HG03060 (cell line): ENCODE data around the gene LRP11.
"Not testable (repeated sequence)": the region's sequence is repeated elsewhere in the genome, so short reads cannot be mapped to it uniquely, and the experiment has no call there.

Source experiments
- ATAC-seq: cut with Tn5 transposase; IDR thresholded peaks from one replicate; pipeline ENCODE4 v1.9.1; 2021; ENCODE audit warnings: low read depth, moderate number of reproducible peaks; ENCODE audit not compliant: unreplicated experiment

LRP11 gene

DNA sequence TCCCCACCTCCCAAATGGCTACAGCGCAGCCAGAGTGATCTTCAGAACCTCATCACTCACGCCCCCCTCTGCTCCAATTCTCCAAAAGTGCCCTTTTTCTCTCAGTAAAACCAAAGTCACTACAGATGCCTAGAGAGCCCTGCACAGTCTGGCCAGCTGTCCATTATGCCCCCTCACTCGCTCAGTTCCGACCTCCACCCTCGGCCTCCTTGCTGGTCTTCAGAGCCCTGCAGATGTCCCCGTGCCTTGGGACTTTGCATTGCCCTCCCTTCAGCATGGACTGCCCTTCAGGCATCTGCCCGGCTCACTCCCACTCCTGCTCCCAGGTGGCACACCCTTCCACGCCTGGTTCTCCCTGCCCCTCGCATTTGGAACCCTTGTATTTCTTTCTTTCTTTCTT, 34.8 kb upstream of the LRP11 start:
- no peak for ATAC-seq

GRCh38 chr6:149897855-149898744, 33.9 kb upstream of the LRP11 start, which contains the start of gene RAET1E:
RAET1E (minus strand) TSS chr6:149898113; CDS start chr6:149890901, 7,212 bp downstream.
- ATAC-seq = no peak

- ATAC-seq = no peak
Measured at GRCh38 chr6:149897015-149897697, 33.0 kb upstream of the LRP11 start.

- ATAC-seq = no peak
Measured at GRCh38 chr6:149896491-149896890, 32.3 kb upstream of the LRP11 start.

- no peak for ATAC-seq
Measured at GRCh38 chr6:149895833-149896271, 31.7 kb upstream of the LRP11 start.

DNA sequence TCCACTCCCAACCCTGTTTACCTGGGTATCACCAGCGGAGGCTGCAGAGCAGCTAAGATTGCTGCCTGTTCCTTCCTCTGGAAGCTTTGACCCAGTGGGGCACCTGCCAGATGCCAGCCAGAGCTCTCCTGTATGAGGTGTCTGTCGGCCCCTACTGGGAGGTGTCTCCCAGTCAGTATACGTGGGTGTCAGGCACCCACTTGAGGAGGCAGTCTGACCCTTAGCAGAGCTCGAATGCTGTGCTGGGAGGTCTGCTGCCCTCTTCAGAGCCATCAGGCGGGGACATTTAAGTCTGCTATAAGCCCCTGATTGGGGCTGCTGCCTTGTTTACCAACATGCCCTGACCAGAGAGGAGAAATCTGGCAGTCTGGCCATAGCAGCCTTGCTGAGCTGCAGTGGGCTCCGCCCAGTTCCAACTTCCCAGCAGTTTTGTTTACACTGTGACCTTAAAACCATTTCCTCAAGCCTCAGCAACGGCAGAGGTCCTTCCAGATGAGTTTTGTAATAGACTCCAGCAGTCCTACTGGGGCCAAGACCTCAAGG, 31.0 kb upstream of the LRP11 start:
- ATAC-seq = no peak

DNA sequence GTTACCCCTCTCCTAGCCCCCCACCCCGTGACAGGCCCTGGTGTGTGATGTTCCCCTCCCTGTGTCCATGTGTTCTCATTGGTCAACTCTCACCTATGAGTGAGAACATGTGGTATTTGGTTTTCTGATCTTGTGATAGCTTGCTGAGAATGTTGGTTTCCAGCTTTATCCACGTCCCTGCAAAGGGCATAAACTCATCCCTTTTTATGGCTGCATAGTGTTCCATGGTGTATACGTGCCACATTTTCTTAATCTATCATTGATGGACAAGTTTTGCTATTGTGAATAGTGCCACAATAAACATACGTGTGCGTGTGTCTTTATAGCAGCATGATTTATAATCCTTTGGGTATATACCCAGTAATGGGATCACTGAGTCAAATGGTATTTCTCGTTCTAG, 27.7 kb upstream of the LRP11 start:
- not testable (repeated sequence) for ATAC-seq

DNA sequence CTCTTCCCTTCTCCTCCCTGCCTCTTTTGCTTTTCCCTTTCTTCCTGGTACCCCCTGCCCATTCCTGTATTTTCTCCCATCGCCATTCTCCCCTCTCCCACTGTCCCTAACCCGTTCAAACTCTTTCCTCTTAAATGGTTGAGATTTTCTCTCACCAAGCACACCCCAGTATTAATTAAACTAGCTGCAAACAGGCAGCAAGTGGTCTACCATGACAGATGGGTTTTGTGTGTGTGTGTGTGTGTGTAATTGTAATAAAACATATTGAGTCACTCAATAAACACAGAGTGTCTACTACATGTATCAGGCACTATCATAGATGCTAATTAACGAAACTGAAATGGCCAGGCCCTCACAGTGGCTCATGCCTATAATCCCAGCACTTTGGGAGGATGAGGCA, 27.1 kb upstream of the LRP11 start:
- no peak for ATAC-seq

- no peak for ATAC-seq
Measured at GRCh38 chr6:149890629-149891045, 26.5 kb upstream of the LRP11 start.

GRCh38 chr6:149889326-149889725, 25.2 kb upstream of the LRP11 start:
- ATAC-seq = no peak

DNA sequence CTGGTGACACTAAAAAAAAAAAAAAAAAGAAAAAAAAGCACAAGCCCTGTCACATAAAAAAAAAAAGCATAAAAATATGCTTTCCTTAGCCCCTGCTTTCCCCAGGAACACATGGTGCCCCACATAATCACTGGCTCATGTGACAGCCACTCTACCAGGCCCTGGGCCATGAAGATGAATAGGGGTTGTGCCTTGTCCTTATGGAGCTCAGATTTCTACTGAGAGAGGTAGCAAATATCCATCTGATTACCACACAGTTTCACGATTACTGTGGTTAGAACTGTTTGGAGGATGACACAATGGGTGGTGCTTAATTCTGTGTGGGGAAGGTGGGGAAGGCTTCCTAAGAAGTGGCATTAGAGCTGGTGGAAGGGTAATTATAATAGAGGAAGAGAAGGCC, 24.5 kb upstream of the LRP11 start:
- no peak for ATAC-seq

- ATAC-seq = no peak
Measured at GRCh38 chr6:149888093-149888492, 23.9 kb upstream of the LRP11 start.

- ATAC-seq = no peak
Measured at GRCh38 chr6:149887343-149887742, 23.2 kb upstream of the LRP11 start.

GRCh38 chr6:149885888-149886287, 21.7 kb upstream of the LRP11 start:
- no peak for ATAC-seq

GRCh38 chr6:149884617-149885016, 20.5 kb upstream of the LRP11 start:
- no peak for ATAC-seq

DNA sequence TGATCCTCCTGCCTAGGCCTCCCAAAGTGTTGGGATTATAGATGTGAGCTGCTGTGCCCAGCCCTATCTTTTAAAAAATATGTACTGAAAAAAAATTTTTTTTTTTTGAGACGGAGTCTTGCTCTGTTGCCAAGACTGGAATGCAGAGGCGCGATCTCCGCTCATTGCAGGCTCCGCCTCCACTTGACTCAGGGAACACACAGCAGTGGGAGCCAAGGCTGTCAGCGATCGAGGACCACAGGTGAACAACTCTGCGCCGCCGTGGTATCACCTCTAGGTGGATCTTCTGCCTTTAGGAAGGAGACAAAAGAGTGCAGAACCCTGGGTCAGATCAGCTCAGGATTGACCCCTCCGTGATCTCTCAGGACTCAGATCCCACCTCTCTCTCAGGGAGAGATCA, 20.1 kb upstream of the LRP11 start:
- ATAC-seq = no peak

- no peak for ATAC-seq
Measured at GRCh38 chr6:149881860-149882259, 17.7 kb upstream of the LRP11 start.

- no peak for ATAC-seq
Measured at GRCh38 chr6:149881066-149881766, 17.1 kb upstream of the LRP11 start.

DNA sequence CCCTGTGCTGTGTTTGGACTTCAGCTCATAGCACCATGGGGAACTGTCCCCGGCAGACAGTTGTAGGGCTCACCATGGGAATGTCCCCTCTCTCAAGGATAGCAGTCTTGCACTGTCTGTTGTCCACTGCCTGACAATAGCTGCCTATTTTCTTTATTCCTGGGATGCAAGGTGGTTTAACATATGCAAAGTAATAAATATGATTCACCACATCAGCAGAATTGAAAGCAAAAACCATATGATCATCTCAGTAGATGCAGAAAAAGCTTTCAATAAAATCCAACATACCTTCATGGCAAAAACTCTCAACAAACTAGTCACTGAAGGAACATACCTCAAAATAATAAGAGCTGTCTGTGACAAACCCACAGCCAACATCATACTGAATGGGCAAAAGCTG, 13.5 kb upstream of the LRP11 start:
- no peak for ATAC-seq

GRCh38 chr6:149876241-149876933, 12.2 kb upstream of the LRP11 start:
- no peak for ATAC-seq
